Measurements from ENCODE around the gene PTPN21.
"Not testable (repeated sequence)": the region's sequence is repeated elsewhere in the genome, so short reads cannot be mapped to it uniquely, and the experiment has no call there.

PTPN21 gene

DNA sequence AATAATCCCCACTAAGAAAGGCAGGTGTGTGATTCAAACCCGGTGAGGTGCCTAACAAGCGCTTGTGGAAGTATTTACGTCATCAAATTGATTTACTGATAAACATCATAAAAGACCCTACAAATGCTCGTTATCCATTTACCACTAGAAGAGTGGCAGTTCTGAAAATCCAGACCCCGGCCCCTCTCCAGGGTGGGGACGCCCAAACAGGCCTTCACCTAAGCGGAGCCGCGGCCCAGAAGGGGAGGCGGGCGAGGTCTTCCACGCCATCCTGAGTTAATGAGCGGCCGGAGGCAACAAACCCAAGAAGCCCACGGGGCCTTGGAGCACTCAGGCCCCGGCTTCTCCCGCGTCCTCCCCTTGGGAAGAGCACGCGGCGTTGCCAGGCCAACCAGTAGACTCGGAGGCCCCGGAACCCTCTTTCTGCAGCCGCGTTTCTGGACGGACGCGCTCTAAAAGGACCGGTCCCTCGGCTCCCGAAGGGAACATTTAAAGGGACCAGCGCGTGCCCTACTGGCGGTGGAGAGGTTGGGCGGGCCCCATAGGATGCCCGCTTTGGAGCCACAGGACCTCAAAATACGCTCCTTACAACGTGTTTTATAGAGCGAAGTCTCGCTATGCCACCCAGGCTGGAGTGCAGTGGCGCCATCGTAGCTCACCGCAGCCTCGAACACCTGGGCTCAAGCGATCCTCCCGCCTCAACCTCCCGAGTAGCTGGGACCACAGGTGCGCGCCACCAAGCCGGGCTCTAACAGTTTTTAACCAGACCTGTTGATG, 3.5 kb downstream of the PTPN21 start:
- peak; percentile 63 to 73 for DNase-seq

GRCh38 chr14:88550078-88550477, 4.7 kb downstream of the PTPN21 start:
- DNase-seq = no peak

GRCh38 chr14:88547386-88547780, 7.4 kb downstream of the PTPN21 start:
- no peak for DNase-seq

DNA sequence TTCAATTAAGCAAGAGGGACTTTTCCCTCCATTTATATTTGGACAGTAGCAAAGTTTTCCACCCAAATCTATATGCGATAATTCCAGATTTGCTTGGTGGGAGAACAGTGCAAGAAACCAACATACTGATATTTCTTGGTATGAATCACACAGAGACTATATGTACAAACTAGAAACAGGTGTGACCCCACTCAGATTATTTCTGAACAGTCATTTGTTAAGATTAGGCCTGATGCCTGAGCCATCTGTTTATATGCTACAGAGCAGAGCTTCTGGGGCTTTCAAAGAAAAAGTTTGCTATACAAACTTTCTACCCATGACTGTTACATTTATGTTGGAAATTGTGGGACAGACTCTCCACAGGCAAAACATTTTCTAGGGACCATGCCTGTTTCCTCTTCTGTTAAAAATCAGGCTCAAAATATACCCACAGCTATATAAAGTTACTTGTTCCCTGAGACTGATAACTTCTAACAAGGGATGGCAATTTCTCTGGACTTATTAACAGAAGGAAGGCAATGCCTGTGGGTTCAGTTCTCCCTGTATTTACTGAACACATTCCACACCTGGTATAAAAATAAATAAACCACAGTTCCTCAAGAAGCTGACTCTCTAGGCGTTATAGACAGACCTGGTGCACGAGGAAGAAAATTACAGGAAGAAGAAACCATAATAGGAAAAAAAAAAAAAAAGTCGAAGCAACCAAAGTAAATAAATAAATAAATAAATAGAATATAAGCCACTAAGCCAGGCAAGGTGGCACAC, 8.0 kb downstream of the PTPN21 start:
- DNase-seq = no peak

DNA sequence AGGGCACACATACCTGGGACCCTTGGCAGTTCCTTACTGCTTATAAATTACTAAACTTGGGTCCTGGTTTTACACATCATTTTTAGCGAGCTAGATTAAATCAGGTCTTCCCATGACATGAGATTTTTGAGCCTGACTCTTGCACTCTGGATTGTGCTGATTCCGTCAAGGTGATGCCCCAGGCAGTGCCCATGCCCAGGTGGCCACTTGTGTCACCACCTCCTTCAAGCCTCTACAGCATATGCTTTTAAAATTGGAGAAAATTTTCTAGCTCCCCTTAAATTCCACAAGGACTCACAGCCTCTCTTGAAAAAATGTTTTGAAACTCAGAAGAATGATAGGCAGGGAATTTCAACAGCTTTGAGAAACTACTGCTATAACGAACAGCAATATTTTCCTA, 9.6 kb downstream of the PTPN21 start:
- DNase-seq = no peak

DNA sequence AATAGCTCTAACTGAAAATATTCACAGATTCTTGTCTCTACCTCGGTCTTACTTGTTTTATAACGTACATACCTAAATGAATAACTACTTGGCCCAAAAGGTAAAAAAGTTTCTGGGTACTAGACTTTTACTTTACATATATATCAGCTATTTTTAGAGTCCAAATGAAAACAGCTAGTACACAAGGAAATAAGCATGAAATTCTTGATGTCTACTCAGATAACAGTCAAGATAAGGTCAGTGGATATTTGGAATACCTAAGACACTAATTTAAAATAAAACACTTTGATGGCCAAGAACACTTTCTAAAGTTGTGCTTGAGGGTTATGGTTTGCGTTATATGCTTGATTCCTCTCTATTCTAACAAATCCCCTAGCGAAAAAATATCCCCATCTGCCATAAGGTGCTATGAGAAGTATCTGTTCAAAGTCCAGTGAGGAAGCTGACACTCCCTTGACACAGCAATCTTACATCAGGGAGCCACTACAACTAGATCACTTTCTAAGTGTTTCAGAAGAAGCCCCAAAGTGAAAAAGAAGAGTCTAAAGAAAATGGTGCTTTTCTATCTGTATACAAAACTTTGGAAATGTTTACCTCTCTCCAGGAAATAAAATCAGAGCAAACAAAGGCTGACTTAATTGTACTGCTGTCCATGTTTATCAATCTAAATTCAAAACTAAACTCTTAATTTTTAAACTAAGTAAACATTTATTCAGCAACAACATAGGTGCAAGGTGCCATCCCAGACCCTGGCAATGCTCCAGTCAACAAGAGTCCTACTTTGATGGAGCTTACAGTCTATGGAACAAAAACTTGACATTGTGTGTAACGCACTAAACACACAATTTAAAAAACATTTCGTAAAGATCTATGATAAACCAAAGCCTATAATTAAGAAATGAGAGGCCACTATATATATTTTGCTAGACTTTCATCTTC, 11.7 kb downstream of the PTPN21 start:
- DNase-seq = no peak

DNA sequence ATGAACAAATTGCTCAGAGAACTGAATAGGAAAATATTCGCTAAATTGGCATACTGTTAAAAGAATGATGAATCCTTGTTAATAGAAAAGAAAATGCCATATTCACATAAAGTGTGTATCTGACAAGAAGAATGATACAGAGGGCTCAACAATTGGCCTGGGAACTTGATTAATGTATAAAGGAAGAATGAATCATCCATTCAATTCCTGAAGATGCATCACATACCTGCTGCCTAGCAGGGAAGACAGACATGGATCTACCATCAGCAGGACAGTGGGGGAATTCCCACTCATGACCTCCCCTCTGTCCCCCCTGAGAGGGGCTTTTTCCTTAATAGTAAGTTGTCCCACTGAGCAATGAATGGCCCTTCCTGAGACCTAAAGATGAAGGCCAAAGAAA, 13.5 kb downstream of the PTPN21 start:
- no peak for DNase-seq

GRCh38 chr14:88535813-88536212, 19.0 kb downstream of the PTPN21 start:
- no peak for DNase-seq

GRCh38 chr14:88535149-88535548, 19.7 kb downstream of the PTPN21 start:
- DNase-seq = no peak

DNA sequence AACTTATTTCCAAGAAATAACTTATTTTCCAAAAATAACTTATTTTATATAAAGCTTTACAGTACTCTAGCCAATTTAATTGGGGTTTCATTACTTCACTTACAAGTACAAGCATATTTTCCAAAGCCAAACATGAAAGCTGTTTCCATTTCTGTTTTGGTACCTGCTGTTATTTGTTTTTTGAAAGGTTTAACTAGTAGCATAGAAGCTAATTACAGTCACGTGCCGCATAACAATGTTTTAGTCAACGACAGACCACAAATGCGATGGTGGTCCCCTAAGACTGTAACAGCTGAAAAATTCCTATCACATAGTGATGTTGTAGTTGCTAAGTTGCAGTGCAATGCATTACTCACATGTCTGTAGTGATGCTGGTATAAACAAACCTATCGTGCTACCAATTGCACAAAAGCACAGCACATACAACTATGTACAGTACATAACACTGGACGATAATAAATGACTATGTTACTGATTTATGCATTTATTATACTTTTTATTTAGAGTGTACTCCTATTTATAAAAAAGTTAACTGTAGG, 21.7 kb downstream of the PTPN21 start:
- DNase-seq = no peak

DNA sequence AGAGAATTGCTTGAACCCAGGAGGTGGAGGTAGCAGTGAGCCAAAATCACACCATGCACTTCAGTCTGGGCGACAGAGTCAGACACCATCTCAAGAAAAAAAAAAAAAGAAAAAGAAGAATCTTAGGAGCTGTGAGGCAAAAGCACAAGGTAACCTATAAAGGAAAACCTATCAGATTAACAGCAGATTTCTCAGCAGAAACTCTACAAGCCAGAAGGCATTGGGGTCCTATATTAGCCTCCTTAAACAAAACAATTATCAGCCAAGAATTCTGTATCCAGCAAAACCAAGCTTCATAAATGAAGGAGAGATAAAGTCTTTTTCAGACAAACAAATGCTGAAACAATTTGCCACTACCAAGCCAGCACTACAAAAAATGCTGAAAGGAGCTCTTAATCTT, 24.9 kb downstream of the PTPN21 start:
- not testable (repeated sequence) for DNase-seq

DNA sequence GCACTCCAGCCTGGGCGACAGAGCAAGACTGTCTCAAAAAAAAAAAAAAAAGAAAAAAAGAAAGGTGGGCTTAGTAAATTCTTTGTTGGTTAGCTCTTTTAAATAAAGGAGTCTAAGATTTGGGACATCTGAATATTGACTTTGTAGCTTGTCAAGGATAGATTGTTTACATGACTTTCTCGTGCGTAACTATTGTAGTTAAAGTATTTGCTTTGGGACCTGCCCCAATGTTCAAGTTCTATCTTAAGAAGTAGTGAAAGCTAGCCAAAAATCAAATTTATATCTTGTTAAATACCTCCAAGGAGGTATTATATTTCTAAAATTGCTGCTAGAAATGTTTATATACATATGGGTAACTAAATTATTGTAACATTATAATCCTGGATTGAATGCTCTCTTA, 32.4 kb downstream of the PTPN21 start:
- no peak for DNase-seq

DNA sequence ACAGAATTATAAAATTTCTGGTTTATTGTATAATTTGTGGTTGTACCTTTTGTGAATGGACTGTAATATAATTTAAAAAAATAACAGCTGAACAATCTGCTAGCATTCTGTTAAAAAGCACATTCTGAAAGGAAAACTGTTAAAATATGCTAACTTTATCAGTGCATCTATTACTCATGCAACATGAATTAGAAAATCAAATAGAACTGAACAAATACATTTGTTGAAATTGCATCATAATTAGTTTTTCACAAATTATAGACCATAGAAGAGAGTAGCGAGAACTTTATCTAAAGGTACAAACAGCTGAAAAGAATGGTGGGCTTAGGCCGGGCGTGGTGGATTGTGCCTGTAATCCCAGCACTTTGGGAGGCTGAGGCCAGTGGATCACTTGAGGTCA, 33.0 kb downstream of the PTPN21 start:
- DNase-seq = no peak

DNA sequence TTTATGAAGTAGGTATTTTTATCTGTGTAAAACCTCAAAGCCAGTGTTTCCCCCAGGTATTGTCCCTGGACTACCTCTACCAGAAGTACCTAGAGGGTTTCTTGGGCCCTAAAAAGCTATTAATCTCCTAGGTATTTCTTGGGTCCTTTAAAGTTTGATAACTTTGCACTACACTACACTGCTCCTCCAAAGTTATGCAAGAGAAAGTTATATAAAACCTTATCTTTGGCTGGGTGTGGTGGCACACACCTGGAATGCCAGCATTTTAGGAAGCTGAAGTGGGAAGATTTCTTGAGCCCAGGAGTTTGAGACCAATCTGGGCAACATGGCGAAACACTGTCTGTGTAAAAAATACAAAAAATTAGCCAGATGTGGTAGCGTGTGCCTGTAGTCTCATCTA, 34.9 kb downstream of the PTPN21 start:
- DNase-seq = no peak

DNA sequence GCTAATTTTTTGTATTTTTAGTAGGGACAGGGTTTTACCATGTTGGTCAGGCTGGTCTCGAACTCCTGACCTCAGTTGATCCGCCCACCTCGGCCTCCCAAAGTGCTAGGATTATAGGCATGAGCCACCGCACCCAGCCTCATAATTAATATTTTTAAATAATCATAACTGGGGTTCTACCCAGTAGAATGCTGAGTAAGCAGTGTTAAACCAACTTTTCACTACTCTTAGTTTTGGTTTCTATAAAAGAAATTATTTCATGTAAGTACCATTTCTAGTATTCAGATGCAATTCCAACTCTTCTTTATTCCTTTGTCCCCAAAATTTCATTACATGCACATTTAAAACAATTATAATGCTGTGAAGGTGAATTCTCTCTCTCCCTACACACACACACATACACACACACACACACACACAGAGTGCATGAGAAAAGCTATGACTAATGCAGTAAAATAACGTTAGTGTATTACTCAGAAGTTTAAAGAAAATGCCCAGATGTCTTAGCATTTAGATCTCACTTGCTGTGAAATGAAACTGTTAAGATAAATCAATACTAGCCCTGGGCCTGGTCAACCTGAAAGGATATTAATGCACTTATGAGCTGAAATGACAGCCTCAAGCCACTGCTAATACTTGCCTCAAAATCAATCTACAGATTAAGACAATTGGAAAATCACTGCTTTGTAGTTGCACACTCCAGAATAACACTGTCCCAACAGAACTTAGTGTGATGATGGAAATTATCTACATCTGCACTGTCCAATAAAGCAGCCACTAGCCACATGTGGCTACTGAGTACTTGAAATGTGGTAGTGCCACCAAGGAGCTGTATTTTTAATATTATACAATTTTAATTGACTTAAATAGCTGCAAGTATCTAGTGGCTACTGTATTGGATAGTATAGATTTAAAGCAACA, 36.0 kb downstream of the PTPN21 start:
- no peak for DNase-seq

GRCh38 chr14:88516861-88517357, 37.9 kb downstream of the PTPN21 start:
- DNase-seq = no peak

- no peak for DNase-seq
These were observed 39.1 kb downstream of the PTPN21 start for GRCh38 chr14:88515499-88516221.

- no peak for DNase-seq
These were observed 47.6 kb downstream of the PTPN21 start for GRCh38 chr14:88507208-88507607.

GRCh38 chr14:88505621-88506020, 49.2 kb downstream of the PTPN21 start:
- DNase-seq = no peak

DNA sequence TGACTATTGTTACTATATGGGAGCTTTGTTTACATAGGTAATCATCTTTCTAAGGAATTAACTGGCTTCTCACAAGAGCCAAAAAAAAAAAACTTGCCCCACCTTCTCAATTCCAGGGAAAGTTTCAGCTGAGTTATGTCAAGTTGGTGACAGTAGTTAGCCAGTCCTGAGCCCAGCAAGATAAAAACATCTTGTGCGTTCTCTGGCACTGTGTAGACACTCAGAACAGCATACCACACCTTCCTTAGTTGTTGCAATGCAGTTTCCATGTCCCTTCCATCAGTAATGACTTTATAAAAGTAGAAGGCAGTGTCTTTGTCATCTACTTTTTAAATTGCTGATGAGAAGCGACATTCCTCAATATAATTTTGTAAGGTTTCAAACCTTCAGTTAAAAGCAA, 50.2 kb downstream of the PTPN21 start:
- DNase-seq = no peak

Measured in NCI-H1930 (cell line).